ENCODE data around the gene PSMB5.

Gene PSMB5

DNA sequence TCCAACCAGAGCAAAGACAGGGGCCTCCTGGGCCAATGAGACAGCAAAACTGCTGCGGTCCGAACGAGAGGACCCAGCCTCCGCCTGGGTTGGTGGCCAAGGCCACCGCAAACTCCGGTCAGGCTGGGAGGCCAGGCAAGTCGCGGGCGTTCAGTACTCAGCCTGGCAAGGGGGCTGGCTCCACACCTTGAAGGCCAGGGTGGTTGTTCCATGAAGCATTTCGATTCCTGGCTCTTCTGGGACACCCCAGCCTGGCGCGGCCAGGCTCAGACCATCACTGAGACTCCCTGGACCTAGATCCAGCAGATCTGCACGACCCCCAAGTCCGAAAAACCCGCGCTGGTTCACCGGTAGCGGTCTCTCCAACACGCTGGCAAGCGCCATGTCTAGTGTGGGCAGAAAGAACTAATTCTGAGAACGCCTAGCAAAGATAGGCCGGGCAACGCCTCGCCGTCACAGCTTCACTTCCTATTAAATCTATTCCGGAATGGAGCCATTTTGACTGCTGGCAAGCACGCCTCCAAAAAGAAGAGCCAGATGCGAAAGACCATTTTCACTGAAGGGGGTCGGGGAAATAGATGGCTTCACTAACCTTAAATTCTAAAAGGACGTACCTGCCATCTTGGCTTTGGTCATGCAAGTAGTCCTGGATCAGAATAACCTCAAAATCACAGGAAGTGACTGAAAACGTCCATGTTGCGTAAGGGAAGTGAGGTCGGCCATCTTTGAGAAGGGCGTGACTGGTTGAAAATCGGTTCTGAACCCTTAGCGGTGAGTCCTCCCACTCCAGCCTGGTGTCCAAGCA is at the start of gene PSMB5:
TSS of gene PSMB5 (minus strand) at position 403 of the 805 bp plus-strand sequence. CDS start at position 384, 19 bp downstream.
- H3K4me3 ChIP-seq (ENCODE audit: low read depth, low read length), result peak within 1 kb of the TSS; percentile 80
- DNase-seq (ENCODE audit: low read depth), result peak; percentile 98
- TF ChIP-seq, protein P1, sequence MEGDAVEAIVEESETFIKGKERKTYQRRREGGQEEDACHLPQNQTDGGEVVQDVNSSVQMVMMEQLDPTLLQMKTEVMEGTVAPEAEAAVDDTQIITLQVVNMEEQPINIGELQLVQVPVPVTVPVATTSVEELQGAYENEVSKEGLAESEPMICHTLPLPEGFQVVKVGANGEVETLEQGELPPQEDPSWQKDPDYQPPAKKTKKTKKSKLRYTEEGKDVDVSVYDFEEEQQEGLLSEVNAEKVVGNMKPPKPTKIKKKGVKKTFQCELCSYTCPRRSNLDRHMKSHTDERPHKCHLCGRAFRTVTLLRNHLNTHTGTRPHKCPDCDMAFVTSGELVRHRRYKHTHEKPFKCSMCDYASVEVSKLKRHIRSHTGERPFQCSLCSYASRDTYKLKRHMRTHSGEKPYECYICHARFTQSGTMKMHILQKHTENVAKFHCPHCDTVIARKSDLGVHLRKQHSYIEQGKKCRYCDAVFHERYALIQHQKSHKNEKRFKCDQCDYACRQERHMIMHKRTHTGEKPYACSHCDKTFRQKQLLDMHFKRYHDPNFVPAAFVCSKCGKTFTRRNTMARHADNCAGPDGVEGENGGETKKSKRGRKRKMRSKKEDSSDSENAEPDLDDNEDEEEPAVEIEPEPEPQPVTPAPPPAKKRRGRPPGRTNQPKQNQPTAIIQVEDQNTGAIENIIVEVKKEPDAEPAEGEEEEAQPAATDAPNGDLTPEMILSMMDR (IDR thresholded peaks at IDR 0.05; ENCODE audit: insufficient read depth, low read depth, low read length, missing control alignments), result no peak

- H3K4me3 ChIP-seq (ENCODE audit: low read depth, low read length), result no peak overlapping the region
- TF ChIP-seq, protein P1 (IDR thresholded peaks at IDR 0.05; ENCODE audit: insufficient read depth, low read depth, low read length, missing control alignments), result no peak
- no peak for DNase-seq (ENCODE audit: low read depth)
These were observed 45.8 kb upstream of the PSMB5 start for GRCh38 chr14:23080474-23080873.

DNA sequence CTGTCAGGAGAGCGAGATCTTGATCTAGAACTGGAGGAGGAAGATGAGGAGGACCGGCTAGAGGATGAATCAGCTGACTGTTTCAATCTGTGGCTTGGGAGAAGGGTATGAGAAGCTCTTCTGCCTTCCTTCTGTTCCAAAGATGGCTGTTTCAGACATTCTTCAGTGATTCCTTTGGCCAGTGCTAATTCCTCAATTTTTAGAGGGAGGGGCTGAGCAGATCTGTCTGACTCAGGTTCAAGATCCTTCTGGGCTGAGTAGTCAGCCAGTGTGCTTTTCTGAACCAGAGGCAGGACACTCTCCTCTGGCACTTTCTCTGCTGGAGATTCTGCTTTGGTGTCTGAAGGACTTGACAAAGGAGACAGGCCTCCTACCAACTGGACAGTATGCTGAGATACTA is 45.0 kb upstream of the PSMB5 start:
- no peak overlapping the region for H3K4me3 ChIP-seq (ENCODE audit: low read depth, low read length)
- no peak for DNase-seq (ENCODE audit: low read depth)
- TF ChIP-seq, protein P1 (IDR thresholded peaks at IDR 0.05; ENCODE audit: insufficient read depth, low read depth, low read length, missing control alignments), result no peak

GRCh38 chr14:23078692-23079116 is 44.0 kb upstream of the PSMB5 start:
- DNase-seq (ENCODE audit: low read depth), result no peak
- H3K4me3 ChIP-seq (ENCODE audit: low read depth, low read length), result no peak overlapping the region
- TF ChIP-seq, protein P1 (IDR thresholded peaks at IDR 0.05; ENCODE audit: insufficient read depth, low read depth, low read length, missing control alignments), result no peak

DNA sequence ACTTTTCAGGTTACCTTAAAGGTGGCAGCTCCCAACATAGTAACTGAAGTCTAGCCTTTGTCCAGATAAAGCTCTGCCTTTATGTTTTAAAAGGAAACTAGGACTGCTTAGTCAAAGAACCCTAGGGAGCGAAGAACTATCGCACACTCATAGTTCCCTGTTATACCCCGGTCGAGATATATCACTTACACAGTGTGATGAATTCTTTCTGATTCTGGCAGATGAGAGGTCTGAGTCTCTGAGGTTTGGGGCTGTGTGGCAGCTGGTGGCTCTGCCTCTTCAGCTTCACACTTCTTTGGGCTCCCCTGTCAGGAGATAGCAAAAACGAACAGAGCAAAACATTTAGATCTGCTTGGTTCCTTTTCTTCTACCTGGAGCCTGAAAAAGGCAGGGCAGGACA is 43.3 kb upstream of the PSMB5 start:
- no peak for DNase-seq (ENCODE audit: low read depth)
- H3K4me3 ChIP-seq (ENCODE audit: low read depth, low read length), result no peak overlapping the region
- TF ChIP-seq, protein P1 (IDR thresholded peaks at IDR 0.05; ENCODE audit: insufficient read depth, low read depth, low read length, missing control alignments), result no peak

DNA sequence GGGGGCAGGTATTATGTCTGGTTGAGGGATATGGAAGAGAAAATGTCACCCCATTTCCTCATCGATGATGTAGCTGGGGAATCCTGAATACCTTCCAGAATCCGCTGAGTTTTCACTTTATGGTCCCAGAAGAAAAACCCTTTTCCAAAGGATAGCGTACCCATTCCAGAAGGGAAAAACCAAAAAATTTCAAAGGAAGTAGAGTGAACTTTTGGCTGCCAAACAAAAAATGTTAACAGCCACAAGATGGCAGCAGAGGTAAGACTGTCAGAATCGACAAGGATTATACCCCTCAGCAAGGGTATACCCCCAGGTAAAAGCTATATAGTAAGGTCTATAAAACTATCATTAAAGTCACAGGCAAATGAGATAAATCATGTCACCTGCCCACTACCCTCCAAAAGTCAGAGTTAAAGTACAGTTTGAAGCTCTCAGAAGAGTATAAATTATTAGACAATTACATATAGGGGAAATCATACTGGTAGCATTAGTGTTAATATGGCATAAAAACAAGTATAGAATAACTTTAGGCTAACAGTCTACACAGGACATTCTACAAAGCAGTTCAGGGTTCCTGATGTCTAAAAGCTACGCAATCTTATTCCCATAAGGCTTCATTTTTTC is 42.2 kb upstream of the PSMB5 start:
- H3K4me3 ChIP-seq (ENCODE audit: low read depth, low read length), result no peak overlapping the region
- TF ChIP-seq, protein P1 (IDR thresholded peaks at IDR 0.05; ENCODE audit: insufficient read depth, low read depth, low read length, missing control alignments), result peak; percentile 51
- DNase-seq (ENCODE audit: low read depth), result no peak
